HG02884 (cell line): Measurements from ENCODE around the gene SUFU.

ENCODE experiments used
- ATAC-seq: cut with Tn5 transposase; IDR thresholded peaks from one replicate; pipeline ENCODE4 v1.9.1; 2021; ENCODE audit warnings: mild to moderate bottlenecking, moderate library complexity; ENCODE audit not compliant: unreplicated experiment

SUFU gene

DNA sequence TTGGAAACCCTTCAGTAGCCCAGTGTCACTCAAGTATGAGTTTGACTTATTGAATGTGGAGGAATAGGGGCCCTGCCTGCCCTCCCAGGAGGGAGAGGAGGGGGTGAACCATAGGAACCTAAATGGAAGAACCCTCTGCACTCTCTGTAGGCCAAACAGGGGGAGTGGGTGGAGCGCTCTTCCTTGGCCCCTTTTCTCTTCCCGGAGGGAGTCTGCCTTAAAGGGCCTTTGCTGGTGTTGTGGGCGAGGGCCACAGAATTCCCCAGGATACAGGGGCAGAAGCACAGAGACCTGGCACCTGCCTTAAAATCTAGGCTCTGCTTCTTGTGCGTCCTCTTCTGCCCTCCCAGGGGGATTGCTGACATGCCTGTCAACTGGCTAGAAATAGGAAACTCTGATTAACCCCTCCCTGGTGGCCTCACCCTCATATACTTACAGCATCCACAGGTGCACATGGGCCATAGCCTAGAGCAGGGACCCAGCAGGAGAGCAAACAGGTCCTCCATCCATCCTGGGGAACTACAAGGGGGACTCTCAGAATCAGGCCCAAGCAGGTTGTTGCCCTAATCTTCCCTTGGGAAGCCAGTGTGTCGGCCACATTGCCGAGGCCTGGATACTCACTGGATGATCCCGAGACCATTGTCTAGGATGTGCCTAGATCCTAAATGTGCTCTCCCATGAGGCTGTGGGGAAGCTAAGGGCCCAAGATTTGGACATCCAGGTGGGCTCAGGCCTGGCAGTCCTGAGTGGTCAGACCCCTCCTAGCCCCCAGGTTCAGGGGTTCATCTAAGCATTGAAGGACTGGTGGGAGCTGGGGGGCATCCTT lies 143.9 kb downstream of the SUFU start:
- no peak for ATAC-seq

DNA sequence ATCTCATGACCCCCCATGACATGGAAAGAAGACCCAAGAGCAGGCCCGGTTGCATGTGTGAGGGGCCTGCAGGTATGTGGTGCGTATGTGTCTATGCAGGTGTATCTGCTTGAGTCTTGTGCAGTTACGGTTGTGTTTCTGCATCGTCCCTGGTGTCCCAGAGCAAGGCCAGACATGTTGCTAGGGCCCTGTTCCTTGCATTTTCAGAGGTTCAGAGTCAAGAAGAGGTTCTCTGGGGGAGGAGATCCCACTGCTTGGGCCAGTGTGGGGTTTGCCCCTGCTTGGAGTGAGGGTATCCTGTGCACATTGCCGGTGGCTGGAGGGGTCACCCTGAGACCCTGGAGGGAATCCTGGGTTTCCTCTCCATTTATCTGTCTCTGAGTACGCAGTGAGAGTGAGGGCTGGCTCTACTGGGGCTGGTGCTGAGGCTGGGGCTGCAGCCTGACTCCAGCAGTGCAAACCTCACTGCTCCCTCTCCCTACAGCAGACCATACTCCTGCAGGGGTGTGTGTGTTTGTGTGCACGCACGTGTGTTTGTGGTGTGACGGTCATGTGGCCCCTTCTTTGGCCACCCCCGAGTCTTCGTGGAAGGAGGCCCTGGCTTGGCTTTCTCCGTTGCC lies 144.6 kb downstream of the SUFU start:
- no peak for ATAC-seq

DNA sequence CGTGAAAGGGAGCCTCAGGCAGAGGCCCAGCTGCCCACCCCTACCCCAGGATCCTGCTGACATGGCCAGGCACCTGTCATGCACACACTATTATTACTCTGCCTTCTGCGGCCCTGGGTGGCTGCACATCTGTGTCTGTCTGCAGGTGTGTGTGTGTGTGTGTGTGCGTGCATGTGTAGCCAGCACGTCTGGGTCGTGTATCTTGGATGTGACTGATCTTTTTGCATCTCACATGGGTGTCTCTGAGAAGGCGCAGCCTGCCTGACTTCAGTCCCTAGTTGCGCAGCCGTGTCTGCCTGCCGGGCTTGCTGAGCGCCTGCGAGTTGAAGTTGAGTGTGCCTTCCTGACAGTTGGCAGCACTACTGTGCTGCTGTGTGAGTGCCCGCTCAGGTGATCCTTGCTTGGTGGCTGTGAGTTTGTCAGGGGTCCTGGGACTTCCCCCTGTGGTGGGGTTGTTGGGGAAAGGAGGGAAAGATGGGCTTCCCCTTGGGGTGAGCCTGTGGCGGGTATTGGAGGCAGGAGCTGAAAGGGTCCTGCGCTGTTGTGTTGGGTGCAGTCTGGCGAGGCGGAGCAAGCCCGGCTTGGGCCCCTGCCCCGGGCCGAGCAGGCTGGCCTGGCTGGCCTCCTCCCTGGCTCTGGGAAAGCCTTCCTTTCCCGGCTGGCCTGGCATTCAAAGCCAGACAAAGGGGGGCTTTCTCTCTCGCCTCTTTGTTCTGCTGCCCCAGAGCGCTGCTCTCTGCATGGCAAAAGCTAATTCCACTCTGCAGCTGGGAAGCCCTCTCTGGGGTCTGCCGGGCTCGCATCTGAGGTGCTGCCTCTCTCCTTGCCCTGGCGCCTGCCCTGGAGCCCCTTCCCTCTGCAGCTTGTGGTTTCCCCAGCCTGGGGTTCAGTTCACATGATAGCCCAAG lies 145.4 kb downstream of the SUFU start:
- ATAC-seq: no peak

DNA sequence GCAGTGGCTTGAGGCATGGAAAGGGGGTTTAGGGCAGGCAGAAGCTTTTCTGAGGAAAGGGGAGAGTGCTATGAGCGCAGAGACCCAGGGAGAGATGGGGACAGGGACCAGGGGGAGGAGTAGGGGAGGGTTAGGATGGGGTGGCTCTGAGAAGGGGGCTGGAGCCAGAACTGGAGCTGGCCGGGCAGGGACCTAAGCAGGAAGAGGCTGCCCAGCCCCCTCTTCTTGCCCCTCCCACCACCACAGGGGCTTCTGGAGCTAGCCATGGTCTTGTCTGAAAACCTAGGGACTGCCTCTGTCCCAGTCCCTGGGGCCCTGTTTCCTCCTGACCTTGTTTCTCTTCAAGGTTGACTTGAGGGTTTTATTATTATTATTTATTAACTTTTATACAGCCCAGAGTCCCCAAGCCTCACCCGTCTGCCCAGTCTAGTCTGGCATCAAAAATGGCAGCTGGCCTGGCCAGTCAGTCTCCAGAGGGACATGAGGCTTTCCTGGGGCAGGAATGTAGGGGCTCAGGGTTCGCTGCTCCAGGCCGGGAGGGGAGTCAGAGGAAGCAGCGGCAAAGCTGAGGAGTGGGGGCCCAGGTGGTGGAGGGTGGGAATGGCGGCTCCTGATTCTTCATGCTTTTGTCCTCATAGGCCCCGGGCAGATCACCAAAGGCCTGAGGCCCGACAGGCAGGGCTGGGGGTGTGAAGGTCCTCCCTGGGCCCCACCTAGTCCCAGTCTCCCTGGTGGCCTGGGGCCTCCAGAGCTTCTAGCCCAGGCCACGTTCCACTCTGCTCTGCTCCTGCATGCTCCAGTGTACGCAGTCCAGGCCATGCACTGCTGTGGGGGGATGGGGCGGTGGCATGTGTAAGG lies 146.3 kb downstream of the SUFU start:
- no peak for ATAC-seq

GRCh38 chr10:102650655-102651454 lies 147.1 kb downstream of the SUFU start:
- no peak for ATAC-seq

- ATAC-seq: no peak
These were observed 147.8 kb downstream of the SUFU start for GRCh38 chr10:102651455-102652169.

DNA sequence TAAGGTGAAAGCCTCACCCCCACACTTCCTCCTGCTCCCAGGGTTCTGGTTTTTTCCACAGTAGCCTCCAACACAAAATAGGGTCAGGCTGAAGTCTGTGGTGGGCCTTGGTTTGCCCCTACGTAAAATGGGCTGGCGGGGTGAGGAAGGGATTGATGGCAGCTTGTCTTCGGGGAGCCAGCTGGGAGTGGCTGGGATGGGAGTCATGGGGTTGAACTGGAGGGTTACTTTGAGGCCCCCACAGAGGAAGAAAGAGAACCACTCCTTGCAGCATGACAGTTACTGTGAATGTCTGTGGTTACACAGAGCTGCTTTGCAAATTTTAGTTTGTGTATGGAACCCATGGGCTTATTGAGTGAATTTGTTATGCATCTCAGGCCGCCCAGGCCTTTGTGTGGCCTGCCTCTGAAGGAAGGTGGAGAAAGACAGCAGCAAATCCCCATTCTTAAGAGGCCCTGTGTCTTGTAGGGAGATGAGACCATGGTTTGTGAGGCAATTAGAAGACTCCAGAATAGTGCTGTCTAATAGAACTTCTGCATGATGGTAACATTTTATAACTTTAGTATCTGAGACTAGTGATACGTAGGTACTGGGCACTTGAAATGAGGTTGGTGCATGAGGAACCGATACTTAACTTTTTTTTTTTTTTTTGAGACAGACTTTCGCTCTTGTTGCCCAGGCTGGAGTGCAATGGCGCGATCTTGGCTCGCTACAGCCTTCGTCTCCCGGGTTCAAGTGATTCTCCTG lies 148.6 kb downstream of the SUFU start:
- peak; percentile 66 for ATAC-seq

- ATAC-seq: no peak
These were observed 149.3 kb downstream of the SUFU start for GRCh38 chr10:102653060-102653459.

DNA sequence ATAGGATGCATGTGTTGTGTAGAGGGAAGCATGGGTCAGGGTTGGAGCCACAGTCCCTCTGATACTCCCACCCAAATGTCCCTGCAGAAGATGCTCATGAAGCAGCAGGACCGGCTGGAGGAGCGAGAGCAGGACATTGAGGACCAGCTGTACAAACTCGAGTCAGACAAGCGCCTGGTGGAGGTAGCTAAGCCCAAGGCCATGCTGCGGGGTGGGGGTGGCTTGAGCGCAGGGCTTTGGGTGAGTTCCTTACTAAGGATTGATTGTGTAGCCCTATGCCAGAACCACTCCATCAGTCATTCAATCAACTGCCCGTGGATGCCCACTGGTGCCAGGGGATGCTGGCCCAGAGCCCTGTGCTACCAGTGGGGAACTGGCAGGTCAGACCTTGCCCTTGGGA lies 150.8 kb downstream of the SUFU start:
- no peak for ATAC-seq

GRCh38 chr10:102654969-102655368 lies 151.2 kb downstream of the SUFU start:
- no peak for ATAC-seq

GRCh38 chr10:102656026-102656425 lies 152.3 kb downstream of the SUFU start:
- ATAC-seq: no peak

DNA sequence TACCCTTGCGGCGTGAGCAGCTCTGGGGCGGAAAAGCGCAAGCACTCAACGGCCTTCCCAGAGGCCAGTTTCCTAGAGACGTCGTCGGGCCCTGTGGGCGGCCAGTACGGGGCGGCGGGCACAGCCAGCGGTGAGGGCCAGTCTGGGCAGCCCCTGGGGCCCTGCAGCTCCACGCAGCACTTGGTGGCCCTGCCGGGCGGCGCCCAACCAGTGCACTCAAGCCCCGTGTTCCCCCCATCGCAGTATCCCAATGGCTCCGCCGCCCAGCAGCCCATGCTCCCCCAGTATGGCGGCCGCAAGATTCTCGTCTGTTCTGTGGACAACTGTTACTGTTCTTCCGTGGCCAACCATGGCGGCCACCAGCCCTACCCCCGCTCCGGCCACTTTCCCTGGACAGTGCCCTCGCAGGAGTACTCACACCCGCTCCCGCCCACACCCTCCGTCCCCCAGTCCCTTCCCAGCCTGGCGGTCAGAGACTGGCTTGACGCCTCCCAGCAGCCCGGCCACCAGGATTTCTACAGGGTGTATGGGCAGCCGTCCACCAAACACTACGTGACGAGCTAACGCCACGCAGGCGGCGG lies 153.1 kb downstream of the SUFU start:
- no peak for ATAC-seq

DNA sequence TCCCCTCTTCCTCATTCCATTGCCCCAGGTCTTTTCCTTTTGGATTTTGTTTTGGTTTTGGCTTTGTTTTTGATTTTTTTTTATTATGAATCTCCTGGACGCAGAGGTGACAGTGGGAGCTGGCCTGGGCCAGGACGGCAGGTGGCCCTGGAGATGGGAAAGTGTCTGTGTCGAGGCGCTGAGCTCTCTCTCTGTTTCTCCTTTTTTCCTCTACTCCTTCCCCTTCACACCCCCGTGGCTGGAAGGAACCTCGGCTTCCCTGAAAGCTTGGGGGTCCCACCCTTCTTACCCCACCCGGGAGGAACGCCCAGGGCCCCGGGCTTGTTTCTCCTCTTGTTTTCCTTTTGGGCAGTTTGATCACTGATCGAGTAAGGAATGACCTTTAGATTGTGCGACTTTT lies 153.7 kb downstream of the SUFU start:
- ATAC-seq: no peak

- ATAC-seq: no peak
These were observed 154.4 kb downstream of the SUFU start for GRCh38 chr10:102657984-102658724.

DNA sequence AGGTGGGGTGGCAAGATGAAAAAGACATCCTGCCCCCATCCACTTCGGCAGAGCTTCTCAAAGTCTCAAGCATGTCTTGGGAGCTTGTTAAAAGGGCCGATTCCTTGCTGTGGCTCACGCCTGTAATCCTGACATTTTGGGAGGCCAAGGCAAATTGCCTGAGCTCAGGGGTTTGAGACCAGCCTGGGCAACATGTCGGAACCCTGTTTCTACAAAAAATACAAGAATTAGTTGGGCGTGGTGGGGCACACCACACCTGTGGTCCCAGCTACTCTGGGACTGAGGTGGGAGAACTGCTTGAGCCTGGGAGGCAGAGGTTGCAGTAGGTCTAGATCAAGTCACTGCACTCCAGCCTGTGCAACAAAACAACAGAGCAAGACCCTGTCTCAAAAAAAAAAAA lies 155.0 kb downstream of the SUFU start:
- no peak for ATAC-seq

DNA sequence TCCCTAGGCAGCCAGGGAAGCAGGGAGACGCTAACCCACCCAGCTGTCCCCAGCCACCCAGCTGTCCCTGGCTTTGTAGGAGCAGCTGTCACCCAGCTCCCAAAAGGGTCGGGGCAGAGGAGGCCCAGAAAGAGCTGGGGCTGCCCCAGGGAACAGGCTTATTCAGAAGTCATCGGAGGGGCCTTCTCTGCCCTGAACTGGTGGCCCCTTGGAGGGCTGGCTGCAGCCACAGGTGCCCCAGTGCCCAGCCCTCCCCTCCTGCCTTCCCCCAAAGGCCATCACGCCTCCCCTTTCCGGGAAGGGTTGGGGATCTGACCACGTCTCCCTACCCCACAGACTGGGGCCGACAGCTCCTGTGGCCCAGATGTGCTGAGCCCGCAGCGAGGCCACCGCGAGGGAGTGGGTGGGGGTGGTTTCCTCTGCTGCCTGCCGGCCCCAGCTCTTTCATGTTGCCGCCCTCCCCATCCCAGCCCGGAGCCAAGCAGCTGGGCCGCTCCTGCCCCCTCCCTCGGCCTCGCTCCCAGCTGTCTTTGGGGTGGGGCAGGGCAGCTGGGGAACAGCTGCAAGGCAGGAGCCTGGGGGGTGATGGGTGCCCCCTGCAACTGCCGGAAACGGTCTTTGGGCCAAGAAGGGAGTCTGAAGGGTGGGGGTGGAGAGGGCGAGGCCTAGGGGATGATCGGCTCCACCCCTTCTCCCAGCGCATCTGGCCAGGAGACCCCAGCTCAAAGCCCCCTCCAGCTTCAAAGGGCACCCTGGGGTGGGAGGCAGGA lies 157.3 kb downstream of the SUFU start:
- peak; percentile 85 for ATAC-seq

DNA sequence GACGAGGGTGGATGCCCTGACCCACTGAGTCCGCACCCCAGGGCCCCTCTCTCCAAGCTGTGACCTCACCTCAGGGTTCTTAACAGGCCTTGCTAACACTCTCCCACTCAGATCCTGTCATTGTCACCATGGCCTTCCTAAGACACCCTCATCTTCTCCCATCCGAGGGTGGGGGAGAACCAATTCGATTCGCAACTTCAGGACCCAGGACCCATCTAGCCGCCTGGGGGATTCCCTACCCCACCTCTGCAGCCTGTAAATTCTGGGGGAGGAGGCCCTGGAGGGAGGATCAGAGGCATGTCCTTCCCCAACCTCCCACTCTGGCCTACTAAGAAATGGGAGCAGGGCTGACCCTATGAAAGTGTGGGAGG lies 157.9 kb downstream of the SUFU start:
- ATAC-seq: no peak
